GM18511 (cell line): Measurements from ENCODE around the gene CDK14.
"Not testable (repeated sequence)": the region's sequence is repeated elsewhere in the genome, so short reads cannot be mapped to it uniquely, and the experiment has no call there.

Experiments
- ATAC-seq: cut with Tn5 transposase; IDR thresholded peaks from one replicate; pipeline ENCODE4 v1.9.1; 2021; ENCODE audit warnings: mild to moderate bottlenecking, moderate library complexity; ENCODE audit not compliant: unreplicated experiment

CDK14 gene

GRCh38 chr7:90713628-90714027 is 117.5 kb downstream of the CDK14 start:
- no peak for ATAC-seq

GRCh38 chr7:90715067-90715466 is 118.9 kb downstream of the CDK14 start:
- ATAC-seq = peak; percentile 64

- ATAC-seq = no peak
Measured at GRCh38 chr7:90717296-90718060, 121.4 kb downstream of the CDK14 start.

GRCh38 chr7:90719155-90719554 is 123.0 kb downstream of the CDK14 start:
- no peak for ATAC-seq

GRCh38 chr7:90720984-90721760 is 125.1 kb downstream of the CDK14 start:
- no peak for ATAC-seq

GRCh38 chr7:90721869-90722431 is 125.8 kb downstream of the CDK14 start:
- no peak for ATAC-seq

- no peak for ATAC-seq
Measured at GRCh38 chr7:90723233-90723632, 127.1 kb downstream of the CDK14 start.

GRCh38 chr7:90723866-90724265 is 127.7 kb downstream of the CDK14 start:
- ATAC-seq = no peak

GRCh38 chr7:90726120-90726519 is 130.0 kb downstream of the CDK14 start:
- no peak for ATAC-seq

GRCh38 chr7:90726623-90727022 is 130.5 kb downstream of the CDK14 start:
- no peak for ATAC-seq

- no peak for ATAC-seq
Measured at GRCh38 chr7:90727412-90727811, 131.3 kb downstream of the CDK14 start.

GRCh38 chr7:90728568-90728967 is 132.4 kb downstream of the CDK14 start:
- ATAC-seq = peak; percentile 88

GRCh38 chr7:90735611-90736280 is 139.6 kb downstream of the CDK14 start:
- ATAC-seq = not testable (repeated sequence)

- ATAC-seq = no peak
Measured at GRCh38 chr7:90736316-90736715, 140.2 kb downstream of the CDK14 start.

GRCh38 chr7:90736968-90737939 is 141.1 kb downstream of the CDK14 start:
- ATAC-seq = peak; percentile 96

GRCh38 chr7:90738249-90738648 is 142.1 kb downstream of the CDK14 start:
- no peak for ATAC-seq

- ATAC-seq = no peak
Measured at GRCh38 chr7:90739716-90740115, 143.6 kb downstream of the CDK14 start.

GRCh38 chr7:90740386-90740785 is 144.3 kb downstream of the CDK14 start:
- ATAC-seq = no peak

GRCh38 chr7:90743626-90744025 is 147.5 kb downstream of the CDK14 start:
- ATAC-seq = no peak

GRCh38 chr7:90747516-90747915 is 151.4 kb downstream of the CDK14 start:
- no peak for ATAC-seq
